D341Med (cell line): ENCODE data around the gene C6.
"Not testable (repeated sequence)": the region's sequence is repeated elsewhere in the genome, so short reads cannot be mapped to it uniquely, and the experiment has no call there.

Experiments used
- DNase-seq: peaks from one replicate; pipeline ENCODE4 v3.0.0; 2012; ENCODE audit warnings: low spot score

The C6 gene

DNA sequence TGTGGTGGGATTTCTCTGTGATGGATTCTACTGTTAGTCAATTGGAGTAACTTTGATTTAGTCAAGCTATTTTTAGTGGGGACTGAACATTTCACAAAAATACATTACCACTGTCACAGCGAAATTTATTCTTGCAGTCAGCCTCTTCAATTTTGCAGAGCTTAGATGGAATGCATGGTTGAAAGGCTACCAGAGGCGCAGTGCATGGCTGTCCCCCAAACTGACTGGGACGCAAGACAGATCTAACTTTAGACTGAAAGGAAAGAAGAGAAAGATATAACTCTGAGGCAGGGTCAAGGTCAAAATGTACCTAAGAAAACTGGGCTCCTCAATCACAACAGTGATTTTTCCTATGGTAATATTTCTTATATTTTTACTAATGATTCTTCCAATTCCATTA lies 13.7 kb downstream of the C6 start:
- no peak for DNase-seq

DNA sequence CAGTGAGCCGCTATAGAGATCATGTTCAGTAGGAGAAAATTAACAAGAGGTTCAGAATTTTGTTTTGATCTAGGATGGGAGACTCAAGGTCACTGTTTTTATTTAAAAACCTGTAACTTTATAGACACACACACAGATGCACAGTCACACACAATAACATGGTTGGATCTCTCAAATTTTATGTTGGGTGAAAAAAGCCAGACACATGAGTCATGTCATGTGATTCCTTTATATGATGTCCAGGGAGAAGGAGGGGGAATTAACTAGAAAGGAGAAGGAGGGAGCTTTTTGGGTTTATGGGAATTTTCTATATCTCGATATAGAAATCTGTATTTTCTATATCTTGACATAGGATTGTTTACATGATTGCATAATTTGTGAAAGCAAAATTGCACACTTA lies 17.1 kb downstream of the C6 start:
- DNase-seq: no peak

DNA sequence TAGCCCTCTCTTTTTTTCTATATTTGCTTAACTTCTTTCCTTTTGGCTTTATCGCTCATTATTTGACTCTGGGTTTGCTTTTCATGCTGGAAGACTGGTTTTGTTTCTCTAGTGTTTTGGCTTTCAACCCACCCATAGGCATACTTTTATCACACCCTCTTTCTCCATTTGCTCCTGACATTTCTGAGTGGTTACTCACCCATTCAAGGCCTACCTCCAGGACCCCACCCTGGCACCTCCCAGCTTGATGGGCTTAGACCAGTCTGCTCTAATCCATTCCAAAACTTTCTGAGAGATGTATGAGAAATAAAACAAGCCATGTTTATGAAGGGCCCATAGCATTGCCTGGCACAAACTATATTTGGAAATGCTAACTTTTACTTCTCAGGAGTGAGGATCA lies 18.1 kb downstream of the C6 start:
- no peak for DNase-seq

DNA sequence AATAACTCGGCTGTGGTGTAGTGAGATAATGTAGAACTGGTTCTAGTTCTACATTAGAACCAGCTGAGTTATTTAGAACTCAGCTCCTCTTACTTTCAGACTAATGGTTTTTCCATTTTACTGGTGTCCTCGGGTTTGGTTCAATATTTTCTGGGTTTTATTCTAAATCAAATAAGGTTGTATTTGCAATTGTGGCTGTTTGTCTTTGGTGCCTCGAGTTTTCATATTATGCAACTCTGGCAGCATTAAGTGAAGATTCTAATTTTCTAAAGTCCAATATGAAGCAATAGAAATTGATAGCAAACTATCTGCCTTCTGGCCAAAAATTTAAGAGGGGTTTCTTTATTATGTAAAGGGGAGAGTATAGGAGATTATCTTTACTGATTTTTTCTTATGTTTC lies 19.0 kb downstream of the C6 start:
- DNase-seq: no peak

DNA sequence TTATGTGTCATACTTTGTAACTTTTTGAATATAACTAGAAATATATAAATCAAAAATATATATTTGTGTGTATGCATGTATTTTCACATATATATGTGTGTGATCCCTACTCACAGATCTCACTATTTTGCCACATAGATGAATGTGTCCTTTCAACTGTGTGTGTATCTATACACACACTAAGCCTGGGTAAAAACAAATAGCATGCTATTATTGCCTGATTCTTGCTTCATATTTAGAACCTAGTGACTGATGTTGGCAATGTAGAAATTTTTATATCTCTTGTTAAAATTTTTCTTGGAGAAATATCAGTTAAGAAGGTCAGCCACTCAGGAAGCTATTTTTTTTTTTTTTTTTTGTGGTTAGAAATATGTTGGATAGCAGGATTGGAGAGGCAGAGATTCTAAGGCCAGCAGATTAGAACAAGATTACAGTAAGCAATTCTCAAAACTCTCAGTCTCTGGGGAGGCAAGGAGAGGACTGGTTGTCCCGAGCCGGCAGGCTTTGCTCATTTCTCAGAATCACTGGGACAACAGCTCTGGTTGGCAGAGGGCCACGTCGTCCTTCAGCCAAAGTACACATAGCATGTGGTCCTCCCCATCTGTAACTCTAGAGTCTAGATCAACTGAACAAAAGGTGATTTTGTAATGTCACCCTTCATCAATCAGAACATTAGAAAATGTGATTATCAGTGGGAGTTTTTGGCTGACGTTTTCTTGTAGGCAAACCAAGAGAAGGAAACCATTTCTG lies 19.7 kb downstream of the C6 start:
- peak; percentile 44 for DNase-seq

DNA sequence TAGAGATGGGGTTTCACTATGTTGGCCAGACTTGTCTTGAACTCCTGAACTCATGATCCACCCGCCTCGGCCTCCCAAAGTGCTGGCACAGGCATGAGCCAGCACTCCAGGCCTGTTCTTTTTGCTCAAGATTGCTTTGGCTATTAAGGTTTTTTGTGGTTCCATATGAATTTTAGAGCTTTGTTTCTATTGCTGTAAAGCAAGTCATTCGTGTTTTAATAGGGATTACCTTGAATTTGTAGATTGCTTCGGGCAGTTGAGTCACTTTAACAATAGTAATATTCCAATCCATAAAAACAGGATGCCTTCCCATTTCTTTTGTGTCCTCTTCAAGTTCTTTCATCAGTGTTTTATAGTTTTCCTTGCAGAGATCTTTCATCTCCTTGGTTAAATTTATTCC lies 22.1 kb downstream of the C6 start:
- DNase-seq: no peak

DNA sequence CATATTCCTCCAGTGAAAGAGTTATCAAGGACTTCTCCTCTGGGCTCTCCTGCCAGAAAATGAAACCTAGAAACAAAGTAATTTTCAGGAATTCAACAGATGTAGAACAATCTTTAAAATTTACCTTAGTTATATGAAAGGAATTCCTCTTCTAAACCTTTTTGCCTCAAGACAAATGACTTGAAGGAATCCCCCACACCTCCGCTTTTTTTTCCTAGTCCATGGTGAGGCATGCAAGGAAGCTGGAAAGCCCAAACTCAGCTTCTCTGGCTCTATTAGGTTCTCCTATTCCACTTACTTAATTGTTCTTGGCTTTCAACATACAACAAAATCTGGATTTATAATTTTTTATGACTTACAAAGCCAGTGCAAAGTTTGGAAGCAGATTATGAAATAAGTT lies 27.2 kb downstream of the C6 start:
- no peak for DNase-seq

DNA sequence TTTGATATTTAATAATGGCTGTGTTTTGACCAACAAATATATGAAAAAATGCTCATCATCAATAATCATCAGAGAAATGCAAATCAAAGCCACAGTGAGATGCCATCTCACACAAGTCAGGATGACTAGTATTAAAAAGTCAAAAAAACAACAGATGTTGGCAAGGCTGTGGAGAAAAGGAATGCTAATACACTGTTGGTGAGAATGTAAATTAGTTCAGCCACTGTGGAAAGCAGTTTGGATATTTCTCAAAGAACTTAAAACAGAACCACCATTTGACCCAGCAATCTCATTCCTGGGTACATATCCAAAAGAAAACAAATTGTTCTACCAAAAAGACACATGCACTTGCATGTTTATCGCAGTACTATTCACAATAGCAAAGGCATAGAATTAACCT lies 30.0 kb downstream of the C6 start:
- not testable (repeated sequence) for DNase-seq

DNA sequence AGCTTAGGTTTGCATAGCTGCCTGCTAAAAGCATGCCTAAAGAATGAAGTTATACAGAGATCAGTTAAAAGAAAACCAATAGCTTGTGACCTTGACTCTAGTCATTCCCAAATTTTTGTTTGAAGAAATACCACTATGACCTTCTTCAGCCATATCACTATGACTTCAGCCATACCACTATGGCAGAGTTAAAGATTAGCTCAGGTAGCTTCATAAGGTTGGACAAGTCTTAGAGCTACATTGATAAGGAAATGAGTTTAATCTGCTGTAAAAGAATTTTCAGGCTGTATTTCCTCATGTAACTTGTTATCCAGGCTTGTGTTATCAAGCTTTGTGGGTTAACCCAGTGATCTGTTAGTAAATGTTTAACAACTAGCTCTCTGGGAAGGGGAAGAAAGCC lies 30.7 kb downstream of the C6 start:
- no peak for DNase-seq

DNA sequence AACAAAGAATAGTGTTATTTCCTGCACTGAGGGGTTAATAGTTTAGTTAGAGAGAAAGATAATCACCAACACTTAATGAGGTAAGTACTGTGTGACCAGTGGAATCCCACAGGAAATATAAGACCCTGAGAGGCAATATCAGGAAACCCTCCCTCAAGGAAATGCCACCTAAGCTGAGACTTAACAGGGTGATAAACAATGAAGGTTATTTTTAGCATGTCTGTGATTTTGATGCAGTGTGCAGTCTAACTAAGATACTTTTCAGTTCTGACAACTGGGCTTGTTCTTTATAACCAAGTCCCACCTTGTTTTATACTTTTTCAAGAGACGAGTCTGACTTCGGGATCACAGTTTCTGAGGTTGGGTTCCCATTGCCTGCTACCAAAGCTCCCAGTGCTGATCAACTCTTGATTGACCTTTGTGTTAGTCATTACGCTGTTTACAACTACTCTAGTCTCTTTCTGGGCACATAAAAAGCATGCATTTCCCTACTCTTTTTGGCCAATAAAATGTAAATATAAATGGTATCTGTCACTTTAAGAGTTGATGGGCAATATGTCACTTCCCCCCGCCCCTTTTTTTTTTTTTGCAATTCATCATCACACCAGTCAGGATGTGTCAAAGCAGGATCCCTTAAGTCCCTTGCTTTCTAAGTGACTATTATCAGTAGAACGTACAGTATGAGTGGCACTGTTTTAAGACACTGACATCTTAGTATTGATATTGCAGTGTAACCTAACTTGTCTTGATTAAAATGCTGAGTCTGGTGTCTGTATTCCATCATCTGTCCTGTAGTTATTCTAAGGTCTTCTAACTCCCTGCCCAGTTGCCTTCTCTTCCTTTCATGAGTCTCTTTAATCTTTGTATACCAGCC lies 31.4 kb downstream of the C6 start:
- DNase-seq: no peak

DNA sequence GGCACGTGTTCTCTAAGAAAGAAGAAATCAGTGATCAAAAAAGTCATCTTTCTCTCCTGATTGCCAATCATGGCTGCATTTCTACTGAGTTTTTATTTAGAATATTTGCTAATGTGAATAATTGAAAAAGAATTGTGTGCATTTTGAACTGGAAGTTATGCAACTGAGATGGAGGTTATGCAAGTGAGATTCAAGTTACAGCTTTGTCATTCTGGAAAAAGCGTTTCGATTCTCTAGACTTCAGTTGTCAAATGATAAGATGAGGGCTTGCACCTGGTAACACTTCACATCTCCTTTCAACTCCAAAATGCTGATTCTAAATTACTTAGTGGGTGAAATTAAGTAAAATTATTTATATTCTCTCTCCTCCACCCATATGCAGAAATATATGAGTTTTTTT lies 36.4 kb downstream of the C6 start:
- no peak for DNase-seq

DNA sequence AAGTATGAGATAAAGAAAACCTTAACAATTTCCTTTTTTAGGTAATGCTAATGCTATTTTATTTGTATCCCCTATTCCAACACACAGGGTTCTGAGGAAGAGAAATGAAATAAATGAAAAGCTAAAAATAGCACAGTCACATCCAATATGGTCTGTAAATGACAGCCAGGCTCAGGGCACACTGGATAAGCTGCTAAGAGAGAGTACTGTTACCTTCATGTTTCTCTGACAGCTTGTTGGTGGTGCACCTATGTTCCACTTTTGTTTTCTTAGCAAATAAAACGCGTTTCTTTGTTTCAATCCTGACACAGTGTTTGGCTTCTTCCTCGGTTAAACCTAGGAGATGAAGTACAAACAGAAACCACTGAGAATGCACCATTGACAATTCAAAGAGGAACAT lies 41.3 kb downstream of the C6 start:
- no peak for DNase-seq

DNA sequence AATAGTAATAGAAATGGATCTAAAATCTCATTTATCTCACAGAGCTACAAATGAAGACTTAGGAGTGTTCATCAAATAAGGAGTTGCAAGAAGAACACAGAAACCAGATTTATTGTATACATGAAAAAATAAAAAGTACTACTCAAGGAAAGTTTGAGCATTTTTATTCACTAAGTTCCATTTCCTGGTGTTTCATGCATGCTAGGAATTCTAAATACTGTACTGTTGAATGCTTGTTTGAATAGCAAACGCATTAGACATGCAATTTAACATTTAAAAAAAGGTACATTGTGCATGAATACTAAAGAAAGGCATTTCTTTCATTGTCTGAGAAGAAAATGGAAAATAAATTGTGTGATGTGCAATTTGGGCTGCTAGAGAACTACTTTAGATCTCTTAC lies 52.1 kb downstream of the C6 start:
- DNase-seq: no peak

DNA sequence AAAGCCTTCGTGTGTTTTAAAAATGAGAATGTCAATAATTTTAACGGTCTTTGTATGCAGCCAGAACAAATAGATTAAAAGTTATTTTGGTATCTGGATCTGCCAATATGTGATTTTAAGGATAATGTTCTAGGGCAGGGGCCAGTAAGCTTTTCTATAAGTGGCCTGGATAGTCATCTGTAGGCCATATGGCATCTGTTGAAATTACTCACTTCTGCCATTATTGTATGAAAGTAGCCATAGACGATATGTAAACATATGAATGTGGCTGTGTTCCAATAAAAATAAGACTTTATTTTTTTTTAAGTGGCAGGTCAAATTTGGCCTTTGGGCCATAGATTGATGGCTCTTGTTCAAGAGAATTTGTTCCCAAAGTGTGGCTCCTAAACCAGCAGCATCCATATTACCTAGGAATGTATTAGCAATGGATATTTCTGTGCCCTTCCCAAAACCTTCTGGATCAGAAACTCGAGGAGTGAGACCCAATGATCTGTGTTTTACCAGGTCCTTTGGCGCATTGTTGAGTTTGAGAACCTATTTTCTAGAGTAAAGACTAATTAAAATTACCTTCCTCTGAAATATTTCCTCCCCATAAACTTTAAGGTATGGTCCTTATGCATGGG lies 55.9 kb downstream of the C6 start:
- DNase-seq: no peak

DNA sequence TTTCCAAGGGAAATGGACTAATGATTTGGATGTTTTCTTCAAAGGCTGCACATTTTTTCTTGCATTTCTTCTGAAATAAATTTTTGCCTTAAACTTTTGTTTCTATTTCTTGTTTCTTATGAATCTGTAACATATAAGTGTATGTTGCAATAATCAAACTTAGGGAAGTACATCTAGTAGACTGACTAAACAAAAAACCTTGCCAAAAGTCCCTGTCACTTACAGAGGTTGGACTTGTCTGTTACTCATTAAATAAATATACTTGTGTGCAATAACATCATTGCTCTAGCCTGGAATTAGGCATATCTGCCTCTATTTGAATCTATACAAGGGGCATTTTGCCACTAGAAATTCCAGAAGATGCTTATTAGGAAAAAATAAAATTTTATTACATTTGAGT lies 56.6 kb downstream of the C6 start:
- no peak for DNase-seq

DNA sequence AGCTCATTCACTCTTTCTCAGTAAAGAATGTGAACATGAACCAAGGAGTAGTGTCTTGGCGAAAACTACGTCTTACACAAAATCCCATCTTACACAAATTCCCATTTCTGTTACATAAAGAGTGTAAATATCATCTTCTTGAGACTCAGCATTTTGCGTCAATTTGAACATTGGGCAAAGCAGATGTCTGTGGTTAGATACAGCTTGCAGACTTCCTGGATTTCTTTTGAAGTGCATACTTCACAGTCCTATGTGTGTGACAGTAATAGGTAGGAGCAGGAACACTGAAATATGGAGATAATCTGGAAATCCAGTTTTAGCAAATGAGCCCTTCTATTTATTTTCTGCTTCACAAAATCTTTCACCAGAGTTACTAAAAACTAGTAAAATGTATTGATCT lies 58.8 kb downstream of the C6 start:
- DNase-seq: no peak

DNA sequence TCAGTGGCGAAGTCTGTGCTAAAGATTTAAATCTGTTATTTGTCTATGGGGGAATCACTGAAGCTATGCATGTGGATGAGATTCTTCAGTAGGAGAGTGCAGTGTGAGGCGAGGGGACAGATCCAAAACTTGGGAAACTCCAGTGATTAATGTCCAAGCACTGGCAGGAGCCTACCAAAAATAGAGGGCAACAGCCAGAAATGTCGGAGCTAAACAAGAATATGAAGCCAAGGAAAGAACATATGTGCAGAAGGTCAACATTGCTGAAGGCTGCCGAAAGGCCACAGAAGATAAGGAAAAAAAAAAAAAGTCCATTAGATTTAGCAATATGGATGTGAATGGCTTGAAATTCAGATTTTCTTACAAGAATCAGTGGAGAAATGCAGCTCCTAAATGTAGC lies 61.8 kb downstream of the C6 start:
- no peak for DNase-seq

DNA sequence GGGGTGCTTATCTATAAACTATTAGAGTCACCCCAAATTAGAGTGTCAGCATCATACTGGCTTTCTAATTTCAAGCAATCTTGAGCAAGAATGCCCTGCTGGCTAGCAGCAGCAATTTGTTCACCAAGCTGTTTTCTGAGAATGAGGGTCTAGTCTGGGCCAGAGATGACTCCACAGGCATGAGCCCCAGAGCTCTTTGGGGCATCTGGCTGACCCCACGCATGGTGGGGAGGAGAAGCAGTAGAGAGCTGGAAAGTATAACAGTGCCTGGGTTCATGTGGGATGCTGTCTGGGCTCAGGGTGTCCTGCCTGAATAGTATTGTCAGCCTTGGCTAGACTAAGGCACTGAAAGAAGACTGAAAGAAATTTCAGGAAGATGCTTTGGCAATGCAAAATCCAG lies 64.9 kb downstream of the C6 start:
- no peak for DNase-seq

DNA sequence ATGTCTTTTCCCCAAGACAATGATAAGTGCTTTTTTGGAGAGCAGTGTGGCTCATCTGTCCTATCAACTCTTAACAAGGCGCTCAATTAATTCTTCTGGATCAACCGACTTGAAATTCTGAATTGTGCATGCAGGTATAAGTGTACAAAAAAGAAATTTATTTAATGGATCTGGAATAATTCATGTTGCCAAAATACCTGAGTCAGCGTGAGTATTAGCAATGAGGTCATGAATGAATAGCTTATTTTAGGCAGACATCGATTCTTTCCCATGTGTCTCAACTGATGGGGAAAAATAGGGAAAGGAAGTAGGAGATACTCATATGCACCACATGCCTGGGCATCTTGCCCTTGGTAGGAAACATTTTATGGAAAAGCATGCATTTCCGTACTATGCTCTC lies 68.0 kb downstream of the C6 start:
- DNase-seq: no peak

DNA sequence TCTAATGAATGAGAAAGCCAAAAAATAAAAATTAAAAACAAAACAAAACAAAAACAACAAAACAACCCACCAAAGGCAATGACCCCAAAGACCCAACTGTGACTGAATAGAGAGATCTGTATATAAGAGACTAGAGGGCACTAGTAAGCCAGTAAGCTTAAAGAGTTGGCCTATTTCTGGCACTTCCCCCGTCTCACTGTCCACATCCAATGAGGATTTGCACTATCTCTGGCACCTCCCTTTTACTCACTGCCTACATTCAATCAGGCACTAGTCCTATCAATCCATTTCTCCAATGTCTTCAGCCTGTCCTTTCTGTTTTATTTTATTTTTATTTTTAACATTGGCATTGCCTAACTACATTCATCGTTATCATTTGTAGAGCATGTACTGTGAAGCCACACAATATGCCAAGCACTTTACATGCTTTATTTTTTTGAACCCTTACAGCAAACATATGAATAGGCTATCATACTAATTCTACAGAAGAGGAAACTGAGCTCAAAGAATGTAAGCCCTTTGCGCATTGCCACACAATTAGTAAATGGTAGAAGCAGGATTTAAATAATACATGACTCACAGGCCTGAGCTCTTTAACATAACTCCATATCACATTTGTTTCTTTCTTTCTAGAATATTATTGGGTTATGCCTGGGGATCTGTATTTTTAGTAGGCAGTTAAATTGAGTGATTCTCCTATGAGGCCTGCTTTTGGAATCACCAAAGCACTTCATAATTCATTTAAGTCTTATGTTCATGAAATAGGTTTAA lies 70.0 kb downstream of the C6 start:
- DNase-seq: no peak

DNA sequence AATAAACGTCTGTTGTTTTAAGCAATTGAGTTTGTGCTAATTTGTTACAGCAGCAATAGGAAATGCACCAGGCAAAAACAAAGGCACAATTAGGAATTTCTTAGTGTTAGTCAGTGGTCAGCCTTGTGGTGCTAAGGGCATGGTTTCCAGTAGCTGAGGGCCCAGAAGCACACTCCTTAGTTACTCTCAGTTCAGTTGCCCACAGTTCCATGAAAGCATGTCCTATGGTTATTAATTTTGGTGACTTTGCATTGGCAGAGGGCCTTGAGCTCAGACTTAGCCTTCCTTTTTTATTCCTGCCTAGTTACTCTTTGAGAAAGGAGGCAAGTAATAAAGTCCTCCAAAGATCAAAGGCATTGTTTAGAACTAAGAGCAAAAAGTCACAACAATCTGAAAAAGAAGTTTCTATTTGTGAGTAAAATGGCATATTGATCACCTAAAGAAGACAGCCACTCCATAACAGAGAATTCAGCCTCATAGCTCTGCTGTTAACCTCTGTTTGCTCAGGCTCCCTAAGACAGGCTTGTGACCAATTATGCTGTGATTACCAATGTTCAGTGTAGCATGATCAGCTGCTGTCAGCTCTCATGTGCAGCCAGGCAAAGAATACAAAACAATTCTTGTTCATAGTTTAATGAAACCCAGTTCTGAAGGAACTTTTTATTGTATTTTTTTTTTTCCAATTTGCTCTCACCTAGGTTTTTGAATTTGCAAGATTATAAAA lies 85.2 kb downstream of the C6 start:
- no peak for DNase-seq

DNA sequence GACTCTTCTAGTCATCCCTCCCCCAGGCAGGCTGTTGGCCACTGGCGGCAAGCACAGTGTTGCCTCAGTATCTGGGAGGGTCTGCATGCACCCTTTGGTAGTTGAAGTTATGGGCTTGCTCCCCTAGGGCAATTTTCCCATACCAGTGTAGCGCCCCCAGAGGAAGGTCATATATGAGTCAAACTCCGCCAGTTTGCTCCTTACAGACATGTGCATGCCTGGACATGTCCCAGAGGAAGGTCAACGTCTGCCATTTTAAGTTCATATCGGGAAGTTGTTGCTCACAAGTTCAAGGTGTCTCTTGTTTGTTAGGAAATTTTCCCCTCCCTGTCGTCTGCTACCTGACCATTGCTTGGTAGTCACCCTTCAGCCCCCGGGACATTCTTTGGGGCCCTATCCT lies 90.9 kb downstream of the C6 start:
- no peak for DNase-seq
